ENCODE results near the gene PTPN5. TPM values are rescaled to one million over a fixed set of nuclear protein-coding genes. Genes with fewer than 3 reads are reported as not detected.

The PTPN5 gene
- total and polyA plus RNA-seq, 7 donors = 0.33 to 1.1 (median 0.54) TPM; not detected in 2

DNA sequence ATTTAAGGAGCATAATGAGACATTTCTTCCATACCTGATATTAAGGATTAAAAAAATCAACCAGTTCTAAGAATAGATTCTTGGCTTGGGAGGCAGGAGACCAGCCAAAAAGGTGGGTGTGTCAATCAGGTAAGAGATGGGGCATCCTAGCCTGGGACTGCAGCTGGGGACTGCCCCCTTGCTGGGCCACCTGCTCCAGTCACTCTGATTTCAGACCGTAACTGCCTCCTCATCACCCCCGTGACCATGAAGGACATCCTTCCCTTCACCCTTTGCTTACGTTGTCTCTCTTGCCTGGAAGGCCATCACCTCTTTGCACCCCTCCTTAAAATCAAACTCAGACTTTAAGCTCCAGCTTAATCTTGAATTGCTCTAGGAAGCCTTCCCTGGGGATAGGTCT is 17.9 kb downstream of the PTPN5 start:
- Histone ChIP-seq H3K27ac (no peak overlapping the region), H3K4me1 (no peaks in the 10 kb centered on the region), H3K4me3 (no peak overlapping the region), H3K9me3 (no peaks in the 10 kb centered on the region), H3K27me3 (peaks cover 0 to 6% (median 0%) of the 10 kb centered on the region in 3 donors), H3K36me3 (no peaks in the 10 kb centered on the region)
- WGBS, 2 donors = 85 to 88% methylated on average over 3 of the region's 3 CpGs
- intact Hi-C loops (cut with DNase I) = no loop called here
- no peak for DNase-seq
- TF ChIP-seq EP300 (IDR thresholded peaks at IDR 0.05) (no peak), POLR2AphosphoS5 (IDR thresholded peaks at IDR 0.05) (no peak), POLR2A (IDR thresholded peaks at IDR 0.05) (no peak)
- TF ChIP-seq, protein P1, sequence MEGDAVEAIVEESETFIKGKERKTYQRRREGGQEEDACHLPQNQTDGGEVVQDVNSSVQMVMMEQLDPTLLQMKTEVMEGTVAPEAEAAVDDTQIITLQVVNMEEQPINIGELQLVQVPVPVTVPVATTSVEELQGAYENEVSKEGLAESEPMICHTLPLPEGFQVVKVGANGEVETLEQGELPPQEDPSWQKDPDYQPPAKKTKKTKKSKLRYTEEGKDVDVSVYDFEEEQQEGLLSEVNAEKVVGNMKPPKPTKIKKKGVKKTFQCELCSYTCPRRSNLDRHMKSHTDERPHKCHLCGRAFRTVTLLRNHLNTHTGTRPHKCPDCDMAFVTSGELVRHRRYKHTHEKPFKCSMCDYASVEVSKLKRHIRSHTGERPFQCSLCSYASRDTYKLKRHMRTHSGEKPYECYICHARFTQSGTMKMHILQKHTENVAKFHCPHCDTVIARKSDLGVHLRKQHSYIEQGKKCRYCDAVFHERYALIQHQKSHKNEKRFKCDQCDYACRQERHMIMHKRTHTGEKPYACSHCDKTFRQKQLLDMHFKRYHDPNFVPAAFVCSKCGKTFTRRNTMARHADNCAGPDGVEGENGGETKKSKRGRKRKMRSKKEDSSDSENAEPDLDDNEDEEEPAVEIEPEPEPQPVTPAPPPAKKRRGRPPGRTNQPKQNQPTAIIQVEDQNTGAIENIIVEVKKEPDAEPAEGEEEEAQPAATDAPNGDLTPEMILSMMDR (IDR thresholded peaks at IDR 0.05) = no peak

- DNase-seq = no peak
- peaks cover 0 to 6% (median 0%) of the 10 kb centered on the region in 3 donors for H3K27me3 ChIP-seq
- intact Hi-C loops (cut with DNase I) = no loop called here
- 79 to 86% methylated on average over 8 of the region's 8 CpGs for WGBS, 2 donors
- no peak overlapping the region for H3K4me3 ChIP-seq
- TF ChIP-seq, protein P1 (IDR thresholded peaks at IDR 0.05) = no peak
- no peak for TF ChIP-seq POLR2A (IDR thresholded peaks at IDR 0.05)
- TF ChIP-seq EP300 (IDR thresholded peaks at IDR 0.05) = no peak
- TF ChIP-seq POLR2AphosphoS5 (IDR thresholded peaks at IDR 0.05) = no peak
- H3K4me1 ChIP-seq = no peaks in the 10 kb centered on the region
- no peaks in the 10 kb centered on the region for H3K9me3 ChIP-seq
- no peak overlapping the region for H3K27ac ChIP-seq
- H3K36me3 ChIP-seq = no peaks in the 10 kb centered on the region
Observed at GRCh38 chr11:18773104-18773503, 18.5 kb downstream of the PTPN5 start.

GRCh38 chr11:18772211-18772610 is 19.4 kb downstream of the PTPN5 start:
- no peak overlapping the region for H3K4me3 ChIP-seq
- no peak for DNase-seq
- intact Hi-C loops (cut with DNase I) = no loop called here
- no peaks in the 10 kb centered on the region for H3K4me1 ChIP-seq
- TF ChIP-seq, protein P1 (IDR thresholded peaks at IDR 0.05) = no peak
- TF ChIP-seq POLR2AphosphoS5 (IDR thresholded peaks at IDR 0.05) (no peak), EP300 (IDR thresholded peaks at IDR 0.05) (no peak), POLR2A (IDR thresholded peaks at IDR 0.05) (no peak)
- H3K36me3 ChIP-seq = no peaks in the 10 kb centered on the region
- H3K27me3 ChIP-seq = peaks cover 0 to 6% (median 0%) of the 10 kb centered on the region in 3 donors
- no peaks in the 10 kb centered on the region for H3K9me3 ChIP-seq
- no peak overlapping the region for H3K27ac ChIP-seq
- 76 to 86% methylated on average over 5 of the region's 5 CpGs for WGBS, 2 donors

DNA sequence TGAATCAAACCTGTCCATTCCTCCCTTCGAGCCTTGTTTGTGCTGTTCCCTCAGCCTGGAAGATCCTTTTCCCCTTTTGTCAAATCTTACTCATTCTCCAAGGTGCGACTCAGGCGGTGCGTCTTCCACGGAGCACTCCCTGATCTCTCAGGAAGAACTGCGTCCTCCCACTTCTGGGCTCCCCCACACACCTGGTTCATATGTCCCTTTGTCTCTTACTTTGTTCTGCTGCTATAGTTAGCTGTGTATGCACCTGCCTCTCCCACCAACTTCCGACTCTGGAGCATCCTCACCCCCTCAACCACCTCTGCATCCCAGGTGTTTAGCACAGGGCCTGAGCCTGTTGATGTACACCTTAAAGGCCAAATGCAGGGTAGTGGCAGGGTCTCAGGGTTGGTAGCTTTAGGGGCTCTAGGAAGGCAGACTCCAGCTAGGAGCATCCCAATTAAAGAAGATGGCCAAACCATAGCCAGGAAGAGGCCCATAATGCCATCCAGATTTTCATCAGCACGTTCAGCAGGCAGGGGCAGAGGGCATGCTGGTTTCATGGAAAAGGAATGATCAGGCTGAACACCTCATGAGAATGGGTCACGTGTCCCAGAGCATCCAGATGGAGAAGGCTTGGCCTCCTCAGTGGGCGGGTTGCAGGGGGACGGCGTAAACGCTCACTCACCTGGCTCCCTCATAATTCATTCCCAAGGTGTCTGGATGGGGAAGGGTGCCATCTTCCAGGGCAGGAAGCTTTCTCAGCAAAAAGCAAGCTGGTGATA is 20.1 kb downstream of the PTPN5 start:
- WGBS, 2 donors = 90 to 94% methylated on average over 13 of the region's 13 CpGs
- Histone ChIP-seq H3K4me3 (no peak overlapping the region), H3K36me3 (no peaks in the 10 kb centered on the region), H3K27ac (no peak overlapping the region), H3K9me3 (no peaks in the 10 kb centered on the region), H3K4me1 (no peaks in the 10 kb centered on the region), H3K27me3 (peaks cover 0 to 6% (median 0%) of the 10 kb centered on the region in 3 donors)
- intact Hi-C loops (cut with DNase I) = no loop called here
- no peak for DNase-seq
- TF ChIP-seq, protein P1 (IDR thresholded peaks at IDR 0.05) = no peak
- TF ChIP-seq POLR2AphosphoS5 (IDR thresholded peaks at IDR 0.05) = no peak
- no peak for TF ChIP-seq POLR2A (IDR thresholded peaks at IDR 0.05)
- TF ChIP-seq EP300 (IDR thresholded peaks at IDR 0.05) = no peak

Measured in sigmoid colon (tissue), 7 donors.